ENCODE data around the gene CDK7.

- TF ChIP-seq, protein P1, sequence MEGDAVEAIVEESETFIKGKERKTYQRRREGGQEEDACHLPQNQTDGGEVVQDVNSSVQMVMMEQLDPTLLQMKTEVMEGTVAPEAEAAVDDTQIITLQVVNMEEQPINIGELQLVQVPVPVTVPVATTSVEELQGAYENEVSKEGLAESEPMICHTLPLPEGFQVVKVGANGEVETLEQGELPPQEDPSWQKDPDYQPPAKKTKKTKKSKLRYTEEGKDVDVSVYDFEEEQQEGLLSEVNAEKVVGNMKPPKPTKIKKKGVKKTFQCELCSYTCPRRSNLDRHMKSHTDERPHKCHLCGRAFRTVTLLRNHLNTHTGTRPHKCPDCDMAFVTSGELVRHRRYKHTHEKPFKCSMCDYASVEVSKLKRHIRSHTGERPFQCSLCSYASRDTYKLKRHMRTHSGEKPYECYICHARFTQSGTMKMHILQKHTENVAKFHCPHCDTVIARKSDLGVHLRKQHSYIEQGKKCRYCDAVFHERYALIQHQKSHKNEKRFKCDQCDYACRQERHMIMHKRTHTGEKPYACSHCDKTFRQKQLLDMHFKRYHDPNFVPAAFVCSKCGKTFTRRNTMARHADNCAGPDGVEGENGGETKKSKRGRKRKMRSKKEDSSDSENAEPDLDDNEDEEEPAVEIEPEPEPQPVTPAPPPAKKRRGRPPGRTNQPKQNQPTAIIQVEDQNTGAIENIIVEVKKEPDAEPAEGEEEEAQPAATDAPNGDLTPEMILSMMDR (IDR thresholded peaks at IDR 0.05; ENCODE audit: low read depth, low read length), result no peak
- TF ChIP-seq POLR2A (IDR thresholded peaks at IDR 0.05; ENCODE audit: extremely low read depth, insufficient read length) (no peak), MAX (IDR thresholded peaks at IDR 0.05; ENCODE audit: low read depth, low read length) (no peak)
Observed at GRCh38 chr5:69300537-69301203, 66.0 kb downstream of the CDK7 start.

Measured in NB4 (cell line).